PC-9 (cell line): ENCODE measurements around the gene MICOS13.

Experiments used
- EZH2 ChIP-seq: fragments of 200-600 bp; sonication (generic); IDR thresholded peaks from 2 replicates; pipeline ENCODE4 v1.8.0; 2017; ENCODE audit warnings: antibody characterized with exemption, low read depth
- TF ChIP-seq, protein P1 (sequence below): fragments of 200-600 bp; sonication (generic); conservative IDR thresholded peaks from 2 replicates; pipeline ENCODE4 v1.6.1; 2017; ENCODE audit warnings: mixed run types, antibody characterized with exemption, mild to moderate bottlenecking, moderate library complexity

DNA sequence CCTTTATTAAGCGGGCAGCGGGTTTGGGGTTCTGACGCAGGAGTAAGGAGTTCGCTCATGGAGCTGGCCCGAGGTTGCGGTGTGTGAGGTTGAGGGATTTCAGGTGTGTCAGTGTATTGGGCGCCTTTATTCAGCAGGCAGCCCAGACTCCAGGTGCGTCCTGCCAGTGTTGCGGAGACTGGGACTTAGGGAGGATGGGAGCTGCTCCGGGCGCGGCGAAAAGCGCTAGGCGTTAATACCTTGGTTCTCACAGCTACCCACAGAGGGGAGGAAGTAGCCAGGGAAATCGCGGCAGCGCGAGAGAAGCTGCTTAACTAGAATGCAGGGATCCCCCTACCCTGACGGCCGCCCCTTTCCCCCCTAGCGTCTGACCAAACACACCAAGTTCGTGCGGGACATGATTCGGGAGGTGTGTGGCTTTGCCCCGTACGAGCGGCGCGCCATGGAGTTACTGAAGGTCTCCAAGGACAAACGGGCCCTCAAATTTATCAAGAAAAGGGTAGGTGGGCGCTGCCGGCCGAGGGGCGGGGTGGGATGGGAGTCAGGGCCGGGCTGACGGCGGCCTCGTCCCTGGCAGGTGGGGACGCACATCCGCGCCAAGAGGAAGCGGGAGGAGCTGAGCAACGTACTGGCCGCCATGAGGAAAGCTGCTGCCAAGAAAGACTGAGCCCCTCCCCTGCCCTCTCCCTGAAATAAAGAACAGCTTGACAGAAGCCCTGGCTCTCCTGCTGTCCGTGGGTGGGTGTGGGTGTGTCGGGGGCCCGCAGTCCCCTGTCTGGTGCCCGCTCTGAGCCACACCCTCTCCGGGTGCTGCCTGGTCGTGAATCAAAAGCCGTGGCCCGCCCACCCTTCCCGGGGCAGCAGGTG, 10.9 kb upstream of the MICOS13 start:
- TF ChIP-seq, protein P1, sequence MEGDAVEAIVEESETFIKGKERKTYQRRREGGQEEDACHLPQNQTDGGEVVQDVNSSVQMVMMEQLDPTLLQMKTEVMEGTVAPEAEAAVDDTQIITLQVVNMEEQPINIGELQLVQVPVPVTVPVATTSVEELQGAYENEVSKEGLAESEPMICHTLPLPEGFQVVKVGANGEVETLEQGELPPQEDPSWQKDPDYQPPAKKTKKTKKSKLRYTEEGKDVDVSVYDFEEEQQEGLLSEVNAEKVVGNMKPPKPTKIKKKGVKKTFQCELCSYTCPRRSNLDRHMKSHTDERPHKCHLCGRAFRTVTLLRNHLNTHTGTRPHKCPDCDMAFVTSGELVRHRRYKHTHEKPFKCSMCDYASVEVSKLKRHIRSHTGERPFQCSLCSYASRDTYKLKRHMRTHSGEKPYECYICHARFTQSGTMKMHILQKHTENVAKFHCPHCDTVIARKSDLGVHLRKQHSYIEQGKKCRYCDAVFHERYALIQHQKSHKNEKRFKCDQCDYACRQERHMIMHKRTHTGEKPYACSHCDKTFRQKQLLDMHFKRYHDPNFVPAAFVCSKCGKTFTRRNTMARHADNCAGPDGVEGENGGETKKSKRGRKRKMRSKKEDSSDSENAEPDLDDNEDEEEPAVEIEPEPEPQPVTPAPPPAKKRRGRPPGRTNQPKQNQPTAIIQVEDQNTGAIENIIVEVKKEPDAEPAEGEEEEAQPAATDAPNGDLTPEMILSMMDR = no peak
- no peak for TF ChIP-seq EZH2
